Right lobe of liver (tissue), 6 donors: ENCODE results near the gene CDC25C. TPM values are rescaled to one million over a fixed set of nuclear protein-coding genes. Genes with fewer than 3 reads are reported as not detected.
"Not testable (repeated sequence)": the region's sequence is repeated elsewhere in the genome, so short reads cannot be mapped to it uniquely, and the experiment has no call there.

Experiments used
- ATAC-seq, 4 donors: fragments of 200-7000 bp; cut with Tn5 transposase; one replicate each; pipeline ENCODE4 v1.9.1; 2020; ENCODE audit warnings: mild to moderate bottlenecking in 4 of 4, moderate library complexity in 4 of 4
- DNase-seq, 3 donors: peaks; one replicate each; pipeline ENCODE4 v3.0.0-alpha.2; 2020
- H3K27ac ChIP-seq, 3 donors: fragments of 200-600 bp; one replicate each; pipeline ENCODE4 v1.8.0; 2022
- H3K27me3 ChIP-seq, 2 donors: fragments of 200-600 bp; one replicate each; pipeline ENCODE4 v1.8.0; 2022
- H3K36me3 ChIP-seq, 4 donors: fragments of 200-600 bp; sonication (generic) in 1 of 4; one replicate each; pipeline versions ENCODE4 v1.5.1 to v1.8.0; 2017 to 2022; ENCODE audit warnings: control low read depth in 1 of 4
- H3K4me1 ChIP-seq, 4 donors: fragments of 200-600 bp; sonication (generic) in 1 of 4; one replicate each; pipeline versions ENCODE4 v1.5.1 to v1.8.0; 2017 to 2022; ENCODE audit warnings: control low read depth in 1 of 4
- H3K4me3 ChIP-seq, 3 donors: fragments of 200-600 bp; one replicate each; pipeline ENCODE4 v1.8.0; 2022
- H3K9me3 ChIP-seq, 4 donors: fragments of 200-600 bp; sonication (generic) in 1 of 4; one replicate each; pipeline versions ENCODE4 v1.5.1 to v1.8.0; 2017 to 2022; ENCODE audit warnings: control low read depth in 1 of 4
- POLR2A ChIP-seq: fragments of 450-650 bp; IDR thresholded peaks from one replicate; pipeline ENCODE4 v1.6.1; 2017; ENCODE audit warnings: antibody characterized with exemption, mild to moderate bottlenecking
- whole genome bisulfite sequencing: methylation state at CpG from one replicate; pipeline ENCODE4 v1.1.6; 2018; ENCODE audit warnings: low coverage, low lambda C conversion rate; ENCODE audit not compliant: insufficient coverage; ENCODE audit errors: missing lambda C conversion rate; 5-methylcytosine and 5-hydroxymethylcytosine counted together
- intact Hi-C, 2 donors: fragments of 100-400 bp; cut with DNase I; formaldehyde crosslinking; loops; one replicate each; pipeline versions ENCODE4 v1.11.2 to v1.14.1; 2022
- total RNA-seq, 6 experiments: library from RNA; depleted of rRNA in 2 of 6; stranded (reverse); fragments of >200 nt in 2 of 6; fragmentation: NEBNext Ultra II Directional in 3 of 6; extraction: Animal tissue kit (Norgen Biotek cat#: 25700) in 3 of 6; gene quantifications; one replicate each; pipeline versions ENCODE4 v1.1.0 to v1.2.4, GENCODE V29; 2016 to 2023
- TF ChIP-seq, protein P1 (sequence below), 4 donors: fragments of 200-600 bp in 3 of 4; fragments of 450-650 bp in 1 of 4; IDR thresholded peaks; one replicate each; pipeline versions ENCODE4 v1.5.1 to v1.8.0; 2016 to 2022; ENCODE audit warnings: antibody characterized with exemption in 4 of 4, mild to moderate bottlenecking in 2 of 4
- donor health status: DM: no; HTN: yes; CAD: no.
- donor health status: DM: no; HTN: no; CAD: no.
- donor health status: DM: no; HTN: no; CAD: no.
- donor health status: DM: no; HTN: yes; CAD: no.
- donor health status: DM: no; HTN: yes; CAD: no.

The CDC25C gene
- total RNA-seq, 6 experiments from 2014 or later: 0.18 to 0.43 (median 0.24) TPM; not detected in 3

GRCh38 chr5:138263581-138263980 is 68.0 kb downstream of the CDC25C start:
- ATAC-seq: no peak
- Histone ChIP-seq H3K9me3 (no peaks in the 10 kb centered on the region), H3K36me3 (no peaks in the 10 kb centered on the region), H3K27ac (no peak overlapping the region), H3K4me1 (no peaks in the 10 kb centered on the region), H3K27me3 (no peaks in the 10 kb centered on the region), H3K4me3 (no peak overlapping the region)
- intact Hi-C loops: no loop called here
- WGBS: 65% methylated on average over 3 of the region's 3 CpGs
- TF ChIP-seq, protein P1, sequence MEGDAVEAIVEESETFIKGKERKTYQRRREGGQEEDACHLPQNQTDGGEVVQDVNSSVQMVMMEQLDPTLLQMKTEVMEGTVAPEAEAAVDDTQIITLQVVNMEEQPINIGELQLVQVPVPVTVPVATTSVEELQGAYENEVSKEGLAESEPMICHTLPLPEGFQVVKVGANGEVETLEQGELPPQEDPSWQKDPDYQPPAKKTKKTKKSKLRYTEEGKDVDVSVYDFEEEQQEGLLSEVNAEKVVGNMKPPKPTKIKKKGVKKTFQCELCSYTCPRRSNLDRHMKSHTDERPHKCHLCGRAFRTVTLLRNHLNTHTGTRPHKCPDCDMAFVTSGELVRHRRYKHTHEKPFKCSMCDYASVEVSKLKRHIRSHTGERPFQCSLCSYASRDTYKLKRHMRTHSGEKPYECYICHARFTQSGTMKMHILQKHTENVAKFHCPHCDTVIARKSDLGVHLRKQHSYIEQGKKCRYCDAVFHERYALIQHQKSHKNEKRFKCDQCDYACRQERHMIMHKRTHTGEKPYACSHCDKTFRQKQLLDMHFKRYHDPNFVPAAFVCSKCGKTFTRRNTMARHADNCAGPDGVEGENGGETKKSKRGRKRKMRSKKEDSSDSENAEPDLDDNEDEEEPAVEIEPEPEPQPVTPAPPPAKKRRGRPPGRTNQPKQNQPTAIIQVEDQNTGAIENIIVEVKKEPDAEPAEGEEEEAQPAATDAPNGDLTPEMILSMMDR (IDR thresholded peaks at IDR 0.05): no peak
- TF ChIP-seq POLR2A: no peak
- no peak for DNase-seq

- intact Hi-C loops: no loop called here
- H3K27me3 ChIP-seq: no peaks in the 10 kb centered on the region
- no peak overlapping the region for H3K27ac ChIP-seq
- ATAC-seq (no peak), DNase-seq (no peak)
- TF ChIP-seq, protein P1 (IDR thresholded peaks at IDR 0.05): no peak
- TF ChIP-seq POLR2A: no peak
- 73% methylated on average over 4 of the region's 4 CpGs for WGBS
- no peak overlapping the region for H3K4me3 ChIP-seq
- H3K4me1 ChIP-seq: no peaks in the 10 kb centered on the region
- H3K9me3 ChIP-seq: no peaks in the 10 kb centered on the region
- H3K36me3 ChIP-seq: no peaks in the 10 kb centered on the region
Measured at GRCh38 chr5:138258704-138259292, 72.8 kb downstream of the CDC25C start.

GRCh38 chr5:138257583-138257982 is 74.0 kb downstream of the CDC25C start:
- intact Hi-C loops: no loop called here
- no peak overlapping the region for H3K4me3 ChIP-seq
- WGBS: 80% methylated on average over 1 of the region's 29 CpGs

DNA sequence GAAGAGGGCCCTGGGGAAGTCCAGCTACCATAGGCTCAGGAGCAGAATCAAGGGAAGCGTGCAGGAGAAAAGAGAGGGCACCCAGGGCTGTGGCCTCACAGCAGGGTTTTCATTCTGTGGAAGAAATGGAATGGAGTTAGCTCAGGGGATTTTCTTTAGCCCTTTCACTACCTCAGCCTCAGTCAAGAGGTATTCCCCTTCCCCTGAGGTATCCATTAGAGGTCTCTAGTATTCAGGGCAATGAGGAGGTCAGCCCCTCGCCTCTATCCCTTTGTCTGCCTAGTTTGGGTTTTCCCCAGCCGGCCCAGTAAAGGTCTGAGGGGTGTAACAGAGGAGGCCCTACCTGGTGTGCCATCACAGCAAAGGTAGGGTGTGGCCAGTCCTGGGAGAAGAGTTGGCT is 78.7 kb downstream of the CDC25C start:
- DNase-seq (no peak), ATAC-seq (no peak)
- H3K4me1 ChIP-seq: no peaks in the 10 kb centered on the region
- intact Hi-C loops: no loop called here
- TF ChIP-seq POLR2A: no peak
- TF ChIP-seq, protein P1 (IDR thresholded peaks at IDR 0.05): no peak
- no peak overlapping the region for H3K4me3 ChIP-seq
- no peak overlapping the region for H3K27ac ChIP-seq
- H3K9me3 ChIP-seq: no peaks in the 10 kb centered on the region
- H3K27me3 ChIP-seq: no peaks in the 10 kb centered on the region
- 83% methylated on average over 1 of the region's 3 CpGs for WGBS
- H3K36me3 ChIP-seq: no peaks in the 10 kb centered on the region

More at GRCh38 chr5:138257583-138257982, 74.0 kb downstream of the CDC25C start:
- TF ChIP-seq, protein P1 (IDR thresholded peaks at IDR 0.05): no peak
- TF ChIP-seq POLR2A: no peak
- ATAC-seq (no peak), DNase-seq (no peak)
- Histone ChIP-seq H3K9me3 (no peaks in the 10 kb centered on the region), H3K4me1 (no peaks in the 10 kb centered on the region), H3K27me3 (no peaks in the 10 kb centered on the region), H3K36me3 (no peaks in the 10 kb centered on the region), H3K27ac (no peak overlapping the region)

DNA sequence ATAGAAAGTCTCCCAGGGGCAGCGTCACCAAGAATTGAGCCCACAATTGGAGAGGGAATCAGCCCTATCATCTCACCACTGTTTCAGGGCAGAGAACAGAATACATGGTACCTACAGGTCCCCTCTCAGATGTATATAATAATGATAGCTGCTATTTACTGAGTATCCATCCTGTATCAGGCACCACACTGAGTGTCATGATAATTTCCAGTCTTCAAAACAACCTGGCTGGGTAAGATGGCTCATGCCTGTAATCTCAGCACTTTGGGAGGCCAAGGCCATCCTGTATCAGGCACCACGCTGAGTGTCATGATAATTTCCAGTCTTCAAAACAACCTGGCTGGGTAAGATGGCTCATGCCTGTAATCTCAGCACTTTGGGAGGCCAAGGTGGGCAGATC is 83.8 kb downstream of the CDC25C start:
- H3K27ac ChIP-seq, H3K27me3 ChIP-seq, H3K36me3 ChIP-seq, ATAC-seq, H3K4me1 ChIP-seq, H3K9me3 ChIP-seq, DNase-seq, intact Hi-C loops, H3K4me3 ChIP-seq: not testable (repeated sequence)
- 60% methylated on average over 1 of the region's 2 CpGs for WGBS
